ENCODE data around the gene EBF4.
"Not testable (repeated sequence)": the region's sequence is repeated elsewhere in the genome, so short reads cannot be mapped to it uniquely, and the experiment has no call there.

EBF4 gene

DNA sequence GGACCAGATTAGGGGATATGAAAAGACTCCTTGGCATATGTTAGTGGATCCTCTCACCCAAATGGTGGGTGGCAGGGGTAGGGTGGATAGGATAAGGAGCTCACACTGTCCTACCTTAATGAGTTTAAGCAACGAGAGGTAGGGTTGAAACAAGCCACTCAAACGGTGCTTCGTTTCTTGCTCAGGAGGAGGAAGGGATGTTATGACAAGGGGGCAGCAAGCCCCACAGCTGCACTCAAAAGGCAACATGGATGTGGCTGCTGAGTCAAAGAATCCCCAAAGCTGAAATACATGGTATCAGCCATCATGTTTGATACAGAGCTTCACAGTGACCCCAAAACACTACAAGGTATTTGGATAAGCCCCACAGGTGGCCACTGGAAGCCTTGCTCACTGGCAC lies 20.1 kb upstream of the EBF4 start:
- no peak for DNase-seq (ENCODE audit: insufficient read length, low spot score)
- FAIRE-seq = no peak

GRCh38 chr20:2673453-2673852 lies 19.1 kb upstream of the EBF4 start:
- DNase-seq (ENCODE audit: insufficient read length, low spot score) = no peak
- no peak for FAIRE-seq

GRCh38 chr20:2680046-2680445 lies 12.5 kb upstream of the EBF4 start:
- no peak for DNase-seq (ENCODE audit: insufficient read length, low spot score)
- FAIRE-seq = no peak

GRCh38 chr20:2682040-2682439 lies 10.5 kb upstream of the EBF4 start:
- DNase-seq (ENCODE audit: insufficient read length, low spot score); FAIRE-seq: not testable (repeated sequence)

GRCh38 chr20:2684817-2685216 lies 7.8 kb upstream of the EBF4 start:
- not testable (repeated sequence) for DNase-seq (ENCODE audit: insufficient read length, low spot score); FAIRE-seq

DNA sequence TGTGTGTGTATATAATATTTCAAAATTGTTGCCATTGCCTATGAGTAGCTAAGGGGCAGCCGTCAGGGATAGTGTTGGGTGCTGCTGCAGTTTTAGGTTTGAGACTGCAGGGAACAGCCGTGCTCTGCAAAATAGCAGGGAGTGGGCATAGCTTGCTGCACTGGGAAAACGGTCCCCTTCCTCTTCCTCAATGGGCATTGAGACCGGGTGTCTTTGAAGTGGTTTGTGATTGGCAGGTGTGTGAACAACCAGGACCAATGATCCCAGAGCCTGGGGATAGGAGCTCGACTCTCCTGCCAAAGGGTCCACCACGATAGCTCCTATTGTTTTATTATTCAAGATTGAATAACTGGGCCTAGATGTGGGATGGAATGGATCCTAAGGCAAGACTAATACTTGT lies 5.1 kb upstream of the EBF4 start:
- no peak for FAIRE-seq
- DNase-seq (ENCODE audit: insufficient read length, low spot score) = no peak

DNA sequence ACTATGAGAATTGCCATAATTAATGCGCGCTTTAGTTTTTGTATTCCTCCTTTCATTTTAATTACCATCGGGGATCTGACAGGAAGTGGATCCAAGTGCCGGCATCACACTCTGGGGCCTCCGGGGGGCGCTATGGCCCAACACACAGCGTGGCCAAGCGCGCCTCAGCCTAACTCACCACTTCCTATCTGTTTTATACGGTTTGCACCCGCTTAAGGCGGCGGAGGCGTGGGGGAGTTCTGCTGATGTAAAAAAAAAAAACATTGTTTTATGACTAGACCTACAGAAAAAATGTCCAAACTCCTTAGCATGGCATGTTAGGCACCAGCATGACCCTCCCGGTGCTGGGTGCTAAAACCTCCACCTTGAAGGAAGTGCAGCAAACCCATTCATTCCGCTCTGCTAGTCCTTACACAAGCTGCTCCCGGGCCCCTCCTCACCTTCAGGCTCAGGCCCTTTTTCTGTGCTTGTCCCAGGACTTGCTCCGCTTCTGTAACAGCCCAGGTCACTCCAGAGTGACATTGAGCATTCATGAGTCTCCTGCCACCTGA lies 4.5 kb upstream of the EBF4 start:
- DNase-seq (ENCODE audit: insufficient read length, low spot score) (no peak), FAIRE-seq (no peak)

- DNase-seq (ENCODE audit: insufficient read length, low spot score) (no peak), FAIRE-seq (no peak)
Observed at GRCh38 chr20:2690213-2690612, 2.4 kb upstream of the EBF4 start.

DNA sequence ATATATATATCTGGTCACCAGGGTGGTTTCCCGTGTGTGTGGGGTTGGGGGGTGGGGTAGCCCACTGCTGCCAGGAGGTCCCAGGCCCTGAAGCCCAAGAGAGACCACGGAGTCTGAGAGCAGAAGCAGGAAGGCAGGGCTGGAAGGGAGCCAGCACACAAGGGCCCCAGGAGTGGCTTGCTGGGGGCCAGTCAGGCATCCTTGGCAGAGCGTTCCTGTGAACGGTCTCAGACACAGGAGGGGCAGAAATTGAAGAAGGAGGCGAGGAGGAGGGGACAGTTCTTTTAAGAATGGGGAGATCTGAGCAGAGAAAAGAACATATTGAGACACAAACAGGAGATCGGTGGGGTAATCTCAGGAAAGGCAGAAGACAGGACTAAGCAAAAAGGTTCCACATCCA lies 1.9 kb upstream of the EBF4 start:
- FAIRE-seq (no peak), DNase-seq (ENCODE audit: insufficient read length, low spot score) (no peak)

DNA sequence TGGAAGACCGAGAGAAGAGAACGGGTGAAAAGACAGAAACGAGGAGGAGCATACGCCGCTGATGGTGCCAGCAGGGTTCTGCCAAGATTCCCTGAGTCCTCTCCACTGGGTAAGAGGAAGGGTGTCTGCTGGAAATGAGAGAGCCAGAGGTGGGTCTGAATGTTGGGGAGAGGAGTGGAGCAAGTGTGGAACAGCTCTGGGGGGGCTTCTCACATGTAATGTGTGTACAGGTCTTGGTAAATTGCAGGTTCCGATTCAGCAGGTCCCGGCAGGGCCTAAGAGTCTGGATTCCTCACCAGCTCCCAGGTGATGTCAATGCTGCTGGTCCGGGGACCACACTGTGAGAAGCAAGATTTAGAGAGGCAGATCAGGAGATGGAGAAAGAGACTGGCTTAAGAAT lies 1.5 kb upstream of the EBF4 start:
- no peak for DNase-seq (ENCODE audit: insufficient read length, low spot score)
- no peak for FAIRE-seq

DNA sequence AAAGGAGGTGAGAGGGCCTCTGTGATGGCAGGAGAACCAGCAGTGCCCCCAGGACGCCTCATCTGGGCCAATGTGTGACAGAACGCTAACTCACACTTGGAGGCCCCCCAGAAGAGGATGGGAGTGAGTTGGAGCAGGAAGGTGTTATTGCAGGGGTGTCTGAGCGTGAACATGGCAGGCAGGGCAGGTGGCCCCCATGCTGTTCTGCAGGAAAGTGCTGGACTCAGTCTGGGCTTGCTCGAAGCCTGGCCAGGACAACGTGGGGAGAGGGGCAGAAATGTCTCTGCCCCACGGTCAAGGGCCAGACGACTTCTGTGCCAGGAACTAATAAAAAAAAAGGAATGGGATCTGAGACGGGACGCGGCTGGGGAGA lies 931 bp upstream of the EBF4 start:
- FAIRE-seq = no peak
- DNase-seq (ENCODE audit: insufficient read length, low spot score) = no peak

DNA sequence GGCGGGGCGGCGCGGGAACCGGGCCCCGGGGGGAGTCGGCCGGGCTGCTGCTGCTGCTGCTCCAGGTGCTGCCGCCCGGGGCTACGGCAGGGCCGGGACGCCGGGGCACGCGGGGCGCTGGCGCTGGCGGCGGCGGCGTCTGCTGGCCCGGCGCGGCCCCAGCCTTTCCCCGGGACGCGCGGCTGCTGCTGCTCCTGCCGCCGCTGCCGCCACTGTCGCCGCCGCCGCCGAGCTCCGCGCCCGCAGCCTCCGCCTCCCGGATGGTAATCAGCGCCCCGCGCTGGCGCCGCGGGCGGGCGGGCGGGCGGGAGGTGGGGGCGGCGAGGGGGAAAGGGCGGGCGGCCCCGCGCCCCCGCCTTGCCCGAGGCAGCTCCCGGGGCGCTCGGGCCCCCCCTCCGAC lies 306 bp downstream of the EBF4 start:
- DNase-seq (ENCODE audit: insufficient read length, low spot score) = peak; percentile 69
- no peak for FAIRE-seq

- FAIRE-seq = no peak
- DNase-seq (ENCODE audit: insufficient read length, low spot score) = peak; percentile 62
Observed at GRCh38 chr20:2693286-2694007, 867 bp downstream of the EBF4 start.

- DNase-seq (ENCODE audit: insufficient read length, low spot score) = no peak
- FAIRE-seq = no peak
Observed at GRCh38 chr20:2694008-2694471, 1.5 kb downstream of the EBF4 start.

DNA sequence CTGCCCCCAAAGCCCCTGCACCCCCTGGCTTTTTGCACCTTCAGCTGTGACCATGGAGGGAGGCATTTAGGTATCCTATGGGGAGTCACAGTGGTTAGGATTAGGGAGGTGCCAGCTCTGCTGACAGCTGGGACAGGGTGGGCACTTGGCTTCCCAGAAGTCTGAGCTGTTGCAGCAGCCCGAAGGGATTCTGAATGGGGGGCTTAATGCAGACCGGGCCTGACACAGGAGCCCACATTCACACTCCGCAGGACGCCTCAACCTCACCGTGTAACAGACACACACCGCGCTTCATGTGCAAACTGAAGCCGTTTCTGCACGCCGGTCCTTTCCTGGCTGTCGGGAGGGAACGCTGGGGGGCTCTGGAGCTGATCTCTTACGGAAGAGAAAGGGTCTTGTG lies 1.9 kb downstream of the EBF4 start:
- DNase-seq (ENCODE audit: insufficient read length, low spot score) = no peak
- FAIRE-seq = no peak

GRCh38 chr20:2695206-2695983 lies 2.8 kb downstream of the EBF4 start:
- FAIRE-seq (no peak), DNase-seq (ENCODE audit: insufficient read length, low spot score) (no peak)

DNA sequence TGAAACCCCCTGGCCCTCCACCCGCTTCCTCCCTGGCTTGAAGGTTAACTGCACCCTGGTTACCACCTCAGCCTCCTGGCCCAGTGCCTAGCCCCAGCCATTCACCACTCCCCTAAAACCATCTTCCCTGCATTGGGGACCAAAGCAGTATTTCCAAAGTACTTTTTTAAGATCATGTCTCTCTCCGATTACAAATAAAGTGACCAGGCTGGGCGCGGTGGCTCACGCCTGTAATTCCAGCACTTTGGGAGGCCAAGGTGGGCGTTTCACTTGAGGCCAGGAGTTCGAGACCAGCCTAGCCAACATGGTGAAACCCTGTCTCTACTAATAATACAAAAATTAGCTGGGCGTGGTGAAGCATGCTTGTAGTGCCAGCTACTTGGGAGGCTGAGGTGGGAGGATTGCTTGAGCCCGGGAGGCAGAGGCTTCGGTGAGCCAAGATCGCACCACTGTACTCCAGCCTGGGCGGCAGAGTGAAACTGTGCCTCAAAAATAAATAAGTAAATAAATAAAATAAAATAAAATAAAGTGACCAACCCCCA lies 3.5 kb downstream of the EBF4 start:
- not testable (repeated sequence) for FAIRE-seq; DNase-seq (ENCODE audit: insufficient read length, low spot score)

- no peak for FAIRE-seq
Observed at GRCh38 chr20:2696646-2697045, 4.1 kb downstream of the EBF4 start.

DNA sequence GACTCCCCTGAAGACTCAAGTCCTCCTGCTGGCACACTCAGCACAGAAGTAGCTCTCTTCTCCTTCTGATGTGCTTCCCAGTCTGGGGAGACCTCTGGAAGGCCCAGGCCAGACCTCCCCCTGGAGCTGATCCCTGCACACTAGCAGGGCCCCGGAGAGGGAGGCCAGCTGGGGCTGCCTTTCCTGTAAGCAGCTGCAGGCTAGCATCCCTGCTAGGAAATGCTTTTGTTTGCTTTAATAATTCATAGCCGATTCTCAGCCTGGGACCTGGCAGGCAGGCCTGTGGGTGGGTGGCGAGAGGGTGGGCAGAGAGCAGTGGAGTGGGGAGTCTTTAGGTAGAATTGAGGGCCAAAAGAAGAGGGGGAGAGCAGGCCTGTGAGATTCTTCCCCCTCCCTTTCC lies 5.2 kb downstream of the EBF4 start:
- DNase-seq (ENCODE audit: insufficient read length, low spot score) (no peak), FAIRE-seq (no peak)

More at GRCh38 chr20:2696646-2697045, 4.1 kb downstream of the EBF4 start:
- no peak for DNase-seq (ENCODE audit: insufficient read length, low spot score)

- FAIRE-seq = no peak
- no peak for DNase-seq (ENCODE audit: insufficient read length, low spot score)
Observed at GRCh38 chr20:2698186-2698817, 5.7 kb downstream of the EBF4 start.

- FAIRE-seq (no peak), DNase-seq (ENCODE audit: insufficient read length, low spot score) (no peak)
Observed at GRCh38 chr20:2698912-2699311, 6.3 kb downstream of the EBF4 start.

Data from GM19239 (cell line).